NB4 (cell line): ENCODE measurements around the gene RBM20.

ENCODE experiments used
- CTCF ChIP-seq: IDR thresholded peaks from one replicate; pipeline ENCODE4 v1.5.1; 2012; ENCODE audit warnings: low read depth, low read length
- POLR2A ChIP-seq: IDR thresholded peaks from 2 replicates; pipeline ENCODE4 v1.6.1; 2011; ENCODE audit warnings: mild to moderate bottlenecking; ENCODE audit not compliant: insufficient read length; ENCODE audit errors: extremely low read depth

GRCh38 chr10:110680273-110681020 lies 36.3 kb downstream of the RBM20 start:
- TF ChIP-seq POLR2A = no peak
- no peak for TF ChIP-seq CTCF
